Neuron (in vitro differentiated cells): ENCODE results near the gene PEX11G.

Experiments used
- H2AFZ ChIP-seq: one replicate; pipeline ENCODE4 v1.6.1; 2013; ENCODE audit warnings: low read depth, mild to moderate bottlenecking, inconsistent platforms, low read length, moderate library complexity
- H3K27me3 ChIP-seq: one replicate; pipeline ENCODE4 v1.6.1; 2013; ENCODE audit warnings: low read length; ENCODE audit not compliant: insufficient read depth
- H3K36me3 ChIP-seq: one replicate; pipeline ENCODE4 v1.6.1; 2013; ENCODE audit warnings: low read length; ENCODE audit not compliant: insufficient read depth
- H3K4me1 ChIP-seq: one replicate; pipeline ENCODE4 v1.6.1; 2013; ENCODE audit warnings: low read length; ENCODE audit not compliant: insufficient read depth
- H3K4me3 ChIP-seq: 2 replicates; pipeline ENCODE4 v1.5.1; 2013; ENCODE audit warnings: mild to moderate bottlenecking, low read length, moderate library complexity
- H3K9me3 ChIP-seq: one replicate; pipeline ENCODE4 v1.6.1; 2013; ENCODE audit warnings: low read length

PEX11G gene

DNA sequence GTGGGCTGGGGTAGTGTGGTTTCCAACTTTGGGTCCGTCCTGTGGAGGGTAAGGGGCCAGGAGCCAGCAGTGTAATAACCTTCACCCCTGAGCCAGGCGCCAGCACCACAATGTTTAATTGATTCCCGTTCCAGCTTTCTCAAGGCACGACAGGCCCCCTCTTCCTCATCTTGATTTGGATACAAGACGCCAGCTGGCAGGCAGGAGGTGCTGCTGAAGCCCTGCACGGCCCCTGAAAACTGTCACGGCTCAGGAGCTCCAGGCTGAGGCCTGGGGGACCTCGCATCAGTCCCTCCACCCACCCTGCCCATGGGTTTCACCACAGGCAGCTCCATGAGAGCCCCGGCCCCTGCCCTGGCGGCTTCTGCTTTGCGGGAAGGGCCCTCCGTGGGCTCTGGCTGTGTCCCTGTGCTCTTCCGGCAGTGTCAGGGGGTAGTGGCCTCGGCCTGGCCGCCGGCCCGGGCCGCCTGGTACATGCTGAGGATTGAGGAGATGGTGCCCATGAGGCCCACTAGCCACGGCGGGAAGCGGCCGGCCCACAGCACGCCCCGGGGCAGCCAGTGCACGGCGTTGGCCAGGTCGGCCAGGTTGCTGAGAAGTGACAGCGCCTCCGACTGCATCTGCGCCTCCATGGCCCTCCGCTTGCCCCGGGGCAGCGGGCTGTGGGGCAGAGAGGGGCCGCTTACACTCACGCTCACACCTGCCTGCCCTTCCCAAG lies 11.9 kb downstream of the PEX11G start:
- H3K36me3 ChIP-seq: peaks cover 7% of the 10 kb centered on the region
- no peak overlapping the region for H2AFZ ChIP-seq
- H3K9me3 ChIP-seq: peaks cover 3% of the 10 kb centered on the region
- H3K4me1 ChIP-seq: peaks cover 6% of the 10 kb centered on the region
- no peak overlapping the region for H3K4me3 ChIP-seq
- no peaks in the 10 kb centered on the region for H3K27me3 ChIP-seq

DNA sequence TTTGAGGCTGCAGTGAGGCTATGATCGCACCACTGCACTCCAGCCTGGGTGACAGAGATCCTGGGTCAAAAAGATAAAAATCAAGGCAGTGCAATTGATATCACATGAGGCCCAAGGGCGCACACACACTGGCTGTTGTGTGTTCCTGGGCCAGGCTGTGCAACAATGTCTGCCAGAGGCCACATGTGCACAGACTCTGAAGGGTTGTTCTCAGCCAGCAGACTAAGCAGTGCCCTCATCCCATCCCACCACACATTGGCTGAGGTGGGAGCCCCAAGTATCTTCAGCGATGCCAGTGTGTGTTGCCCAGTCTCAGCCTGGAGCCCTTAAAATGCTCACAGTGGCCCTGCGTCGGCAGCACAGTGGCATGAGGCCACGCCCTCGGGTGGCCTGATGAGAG lies 12.6 kb downstream of the PEX11G start:
- Histone ChIP-seq H3K36me3 (peaks cover 12% of the 10 kb centered on the region), H3K27me3 (no peaks in the 10 kb centered on the region), H2AFZ (no peak overlapping the region), H3K9me3 (no peaks in the 10 kb centered on the region), H3K4me3 (no peak overlapping the region), H3K4me1 (peaks cover 6% of the 10 kb centered on the region)

DNA sequence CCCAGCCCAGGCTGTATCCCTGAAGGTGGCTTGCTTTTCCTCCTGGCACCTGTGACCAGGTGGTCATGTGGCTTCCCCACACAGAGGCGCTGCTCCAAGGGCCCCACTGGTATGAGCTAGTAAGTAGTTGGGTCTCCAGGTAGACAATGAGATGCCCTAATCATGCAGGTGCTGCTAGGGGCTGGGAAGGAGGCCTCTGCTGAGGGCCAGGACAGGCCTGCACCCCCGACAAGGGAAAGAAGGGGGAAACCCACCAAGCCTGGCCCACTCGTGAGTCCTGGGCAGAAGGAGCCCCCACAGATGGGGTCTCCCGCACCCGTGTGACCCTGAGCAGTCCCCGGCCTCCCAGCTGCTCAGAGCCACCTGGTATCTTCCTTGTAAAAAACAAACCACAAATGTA lies 13.2 kb downstream of the PEX11G start:
- Histone ChIP-seq H3K4me1 (peaks cover 6% of the 10 kb centered on the region), H3K9me3 (no peaks in the 10 kb centered on the region), H3K27me3 (no peaks in the 10 kb centered on the region), H3K4me3 (no peak overlapping the region), H3K36me3 (peaks cover 18% of the 10 kb centered on the region), H2AFZ (no peak overlapping the region)

DNA sequence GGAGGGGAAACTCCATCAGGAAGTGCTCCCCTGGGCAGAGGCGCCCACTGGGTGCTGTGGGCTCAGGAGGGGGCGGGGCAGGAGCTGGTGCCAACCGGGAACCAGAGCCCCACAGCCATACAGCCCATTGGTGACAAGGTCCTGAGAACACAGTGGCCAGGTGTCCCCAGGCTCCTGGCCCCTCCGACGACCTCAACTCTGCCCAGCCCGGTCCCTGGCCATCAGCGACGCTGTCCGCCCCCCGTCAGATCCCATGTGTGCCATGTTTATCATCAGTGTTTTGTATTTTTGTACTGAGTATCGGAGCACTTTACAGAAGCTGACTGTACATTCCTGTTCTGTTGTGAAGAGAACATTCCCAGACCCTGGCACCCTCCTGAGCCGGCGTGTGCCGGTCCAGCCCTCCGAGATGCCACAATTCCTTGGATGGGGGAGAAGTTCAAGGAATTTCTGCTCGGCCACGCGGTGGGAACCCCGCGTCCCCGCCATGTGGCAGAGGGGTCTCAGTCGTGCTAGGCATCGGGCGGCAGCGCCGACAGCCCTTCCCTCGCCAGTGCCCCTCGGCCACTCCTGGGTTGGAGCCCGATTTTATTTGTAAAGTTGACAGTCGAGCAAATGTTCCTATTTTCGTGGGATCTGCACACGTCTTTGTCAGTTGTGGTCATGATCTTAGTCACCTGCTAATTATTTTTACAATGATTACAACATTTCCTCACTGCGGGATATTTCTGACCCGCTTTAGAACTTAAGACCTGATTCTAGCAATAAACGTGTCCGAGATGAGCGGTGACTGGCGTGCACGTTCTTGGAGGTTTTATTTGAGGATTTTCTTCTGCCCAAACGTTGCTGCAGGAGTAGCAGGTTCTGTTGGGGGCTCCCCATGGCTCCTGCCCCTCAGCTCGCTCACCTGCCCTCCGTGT lies 16.9 kb downstream of the PEX11G start:
- H3K27me3 ChIP-seq: no peaks in the 10 kb centered on the region

DNA sequence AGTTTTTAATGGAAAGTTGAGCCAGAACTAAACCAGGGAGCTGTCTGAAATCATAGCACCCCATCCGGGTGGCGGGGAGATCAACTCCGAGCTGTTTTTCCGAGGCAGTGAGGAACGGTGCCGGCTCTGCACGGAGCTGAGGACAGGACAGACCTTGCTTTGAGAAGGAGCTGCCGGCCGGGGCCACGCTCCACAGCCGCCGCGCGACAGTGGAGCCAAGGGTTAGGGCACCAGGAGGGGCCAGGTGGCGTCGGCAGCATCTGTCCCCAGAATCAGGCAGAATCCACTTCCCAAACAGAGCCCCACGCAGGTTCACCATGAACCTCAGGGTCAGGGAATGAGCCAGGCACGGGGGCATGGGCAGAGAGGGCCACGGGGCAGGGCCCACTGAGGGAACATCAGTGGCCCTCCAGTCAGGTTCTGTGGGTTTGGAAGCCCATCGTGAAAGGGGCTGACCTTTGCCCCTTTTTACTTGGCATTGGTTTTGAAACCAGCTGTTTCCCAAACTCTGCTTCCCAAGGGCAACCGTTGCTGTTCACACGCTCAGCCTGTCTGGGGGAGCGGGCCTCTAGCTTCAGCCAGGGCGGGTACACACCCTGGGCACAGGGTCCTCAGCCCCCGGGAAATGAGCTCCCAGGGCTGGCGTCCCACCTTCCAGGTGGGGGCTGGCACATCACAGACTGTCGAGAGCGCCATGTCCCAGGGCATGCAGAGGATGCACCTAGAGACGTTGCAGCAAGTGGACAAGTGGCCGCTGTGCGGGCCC lies 18.1 kb downstream of the PEX11G start:
- Histone ChIP-seq H2AFZ (no peak overlapping the region), H3K36me3 (peaks cover 47% of the 10 kb centered on the region), H3K4me1 (no peaks in the 10 kb centered on the region), H3K27me3 (no peaks in the 10 kb centered on the region), H3K4me3 (no peak overlapping the region), H3K9me3 (no peaks in the 10 kb centered on the region)

More for the DNA sequence above, 16.9 kb downstream of the PEX11G start:
- Histone ChIP-seq H3K36me3 (peaks cover 45% of the 10 kb centered on the region), H3K4me3 (no peak overlapping the region), H3K4me1 (no peaks in the 10 kb centered on the region), H2AFZ (no peak overlapping the region), H3K9me3 (no peaks in the 10 kb centered on the region)

DNA sequence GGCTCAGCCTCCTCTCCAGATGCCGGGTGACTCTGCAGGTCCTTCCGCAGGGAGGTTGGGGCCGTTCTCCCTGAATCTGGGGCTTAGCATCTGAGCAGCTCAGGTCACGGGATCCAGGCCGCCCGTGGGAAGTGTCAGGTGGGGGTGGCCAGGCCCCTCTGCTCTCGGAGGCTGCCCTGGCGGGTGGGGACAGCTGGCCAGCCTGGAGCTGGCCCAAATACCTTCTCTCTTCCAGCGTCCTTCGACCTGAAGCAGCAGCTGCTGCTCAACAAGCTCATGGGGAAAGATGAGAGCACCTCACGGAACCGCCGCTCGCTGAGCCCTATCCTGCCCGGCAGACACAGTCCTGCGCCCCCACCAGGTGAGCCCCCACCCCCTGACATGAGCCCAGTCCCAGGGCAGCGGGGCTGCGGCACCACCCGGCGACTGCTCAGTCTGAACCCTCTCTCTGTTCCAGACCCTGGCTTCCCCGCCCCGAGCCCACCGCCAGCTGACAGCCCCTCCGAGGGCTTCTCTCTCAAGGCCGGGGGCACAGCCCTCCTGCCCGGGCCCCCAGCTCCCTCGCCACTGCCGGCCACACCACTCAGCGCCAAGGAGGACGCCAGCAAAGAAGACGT lies 19.1 kb downstream of the PEX11G start:
- no peaks in the 10 kb centered on the region for H3K27me3 ChIP-seq
- no peaks in the 10 kb centered on the region for H3K4me1 ChIP-seq
- peaks cover 54% of the 10 kb centered on the region for H3K36me3 ChIP-seq
- no peaks in the 10 kb centered on the region for H3K9me3 ChIP-seq
- H3K4me3 ChIP-seq: no peak overlapping the region
- no peak overlapping the region for H2AFZ ChIP-seq

DNA sequence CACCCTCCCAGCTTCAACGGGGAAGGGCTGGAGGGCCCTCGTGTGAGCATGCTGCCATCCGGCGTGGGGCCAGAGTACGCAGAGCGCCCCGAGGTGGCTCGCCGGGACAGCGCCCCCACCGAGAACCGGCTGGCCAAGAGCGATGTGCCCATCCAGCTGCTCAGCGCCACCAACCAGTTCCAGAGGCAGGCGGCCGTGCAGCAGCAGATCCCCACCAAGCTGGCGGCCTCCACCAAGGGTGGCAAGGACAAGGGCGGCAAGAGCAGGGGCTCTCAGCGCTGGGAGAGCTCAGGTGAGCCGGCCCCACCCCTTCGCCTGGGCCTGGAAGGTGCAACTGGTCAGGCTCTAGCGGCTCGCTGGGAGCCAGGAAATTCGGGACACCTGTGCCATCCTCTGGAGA lies 20.0 kb downstream of the PEX11G start:
- Histone ChIP-seq H3K4me1 (no peaks in the 10 kb centered on the region), H2AFZ (no peak overlapping the region), H3K36me3 (peaks cover 60% of the 10 kb centered on the region), H3K9me3 (no peaks in the 10 kb centered on the region), H3K27me3 (no peaks in the 10 kb centered on the region), H3K4me3 (no peak overlapping the region)

DNA sequence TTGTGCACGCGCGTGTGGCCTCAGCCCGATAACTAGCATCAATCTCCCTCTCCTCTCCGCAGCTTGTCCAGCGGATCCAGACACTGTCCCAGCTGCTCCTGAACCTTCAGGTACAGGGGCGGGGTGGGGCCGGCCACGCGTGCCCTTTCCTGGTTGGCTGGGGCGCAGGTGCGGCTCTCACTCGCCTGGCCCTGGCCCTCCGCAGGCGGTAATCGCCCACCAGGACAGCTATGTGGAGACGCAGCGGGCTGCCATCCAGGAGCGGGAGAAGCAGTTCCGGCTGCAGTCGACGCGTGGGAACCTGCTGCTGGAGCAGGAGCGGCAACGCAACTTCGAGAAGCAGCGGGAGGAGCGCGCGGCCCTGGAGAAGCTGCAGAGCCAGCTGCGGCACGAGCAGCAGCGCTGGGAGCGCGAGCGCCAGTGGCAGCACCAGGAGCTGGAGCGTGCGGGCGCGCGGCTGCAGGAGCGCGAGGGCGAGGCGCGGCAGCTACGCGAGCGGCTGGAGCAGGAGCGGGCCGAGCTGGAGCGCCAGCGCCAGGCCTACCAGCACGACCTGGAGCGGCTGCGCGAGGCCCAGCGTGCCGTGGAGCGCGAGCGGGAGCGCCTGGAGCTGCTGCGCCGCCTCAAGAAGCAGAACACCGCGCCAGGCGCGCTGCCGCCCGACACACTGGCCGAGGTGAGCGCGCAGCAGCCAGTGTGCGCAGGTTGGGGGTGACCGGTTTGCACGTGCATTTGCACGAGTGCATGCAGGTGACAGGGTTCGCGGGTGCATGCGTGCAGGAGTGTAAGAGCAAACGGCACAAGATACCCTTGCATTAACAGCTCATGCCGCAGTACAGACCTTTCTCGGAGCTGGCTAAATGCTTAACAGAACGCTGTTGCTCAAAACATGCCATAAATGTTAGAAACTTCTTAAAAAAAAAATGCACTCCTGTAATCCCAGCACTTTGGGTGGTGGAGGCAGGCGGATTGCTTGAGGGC lies 21.5 kb downstream of the PEX11G start:
- Histone ChIP-seq H3K4me3 (no peak overlapping the region), H3K4me1 (no peaks in the 10 kb centered on the region), H2AFZ (no peak overlapping the region), H3K9me3 (no peaks in the 10 kb centered on the region), H3K27me3 (no peaks in the 10 kb centered on the region), H3K36me3 (peaks cover 64% of the 10 kb centered on the region)

DNA sequence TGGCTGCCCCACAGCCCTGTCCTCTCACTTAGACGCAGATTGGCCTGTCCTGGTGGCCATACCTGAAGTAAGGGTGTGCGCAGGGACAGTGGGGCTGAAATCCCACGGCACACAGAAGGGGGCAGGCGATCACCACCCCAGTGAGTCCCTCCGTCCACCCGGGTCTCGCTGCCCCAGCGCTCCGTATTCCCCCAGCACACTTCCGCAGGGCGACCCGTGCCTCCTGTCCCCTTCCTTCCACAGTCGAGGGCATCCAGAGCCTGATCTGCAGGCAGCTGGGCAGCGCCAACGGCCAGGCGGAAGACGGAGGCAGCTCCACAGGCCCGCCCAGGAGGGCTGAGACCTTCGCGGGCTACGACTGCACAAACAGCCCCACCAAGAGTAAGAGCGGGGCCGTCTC lies 25.3 kb downstream of the PEX11G start:
- peaks cover 59% of the 10 kb centered on the region for H3K36me3 ChIP-seq
- H3K9me3 ChIP-seq: no peaks in the 10 kb centered on the region
- no peaks in the 10 kb centered on the region for H3K27me3 ChIP-seq
- no peak overlapping the region for H3K4me3 ChIP-seq
- H3K4me1 ChIP-seq: no peaks in the 10 kb centered on the region
- H2AFZ ChIP-seq: no peak overlapping the region

DNA sequence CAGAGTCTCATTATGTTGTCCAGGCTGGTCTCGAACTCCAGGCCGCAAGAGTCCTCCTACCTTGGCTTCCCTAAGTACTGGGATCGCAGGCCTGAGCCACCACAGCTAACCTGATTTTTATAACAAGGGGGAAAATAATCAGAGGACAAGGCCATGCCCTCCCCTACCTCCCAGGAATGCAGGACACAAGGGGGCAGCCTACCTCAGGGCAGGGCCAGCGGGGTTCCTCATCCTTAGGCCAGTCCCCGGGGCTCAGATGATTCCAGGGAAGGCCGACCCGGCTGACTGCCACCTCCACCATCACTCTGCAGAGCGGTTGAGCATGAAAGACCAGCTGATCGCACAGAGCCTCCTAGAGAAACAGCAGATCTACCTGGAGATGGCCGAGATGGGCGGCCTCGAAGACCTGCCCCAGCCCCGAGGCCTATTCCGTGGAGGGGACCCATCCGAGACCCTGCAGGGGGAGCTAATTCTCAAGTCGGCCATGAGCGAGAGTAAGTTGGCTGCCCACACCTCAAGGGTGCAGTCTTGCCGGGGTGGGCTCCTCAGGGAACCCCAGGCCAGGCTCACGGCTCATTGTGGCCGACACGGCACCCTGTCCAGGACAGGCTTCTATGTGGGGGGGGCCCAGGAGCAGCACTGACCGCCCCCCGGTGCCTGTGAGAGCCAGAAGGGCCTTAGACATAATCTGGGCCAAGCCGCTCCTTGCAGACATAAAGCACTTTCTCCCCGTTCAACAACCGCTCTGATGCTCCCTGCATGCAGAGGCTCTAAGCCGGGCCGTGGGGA lies 26.8 kb downstream of the PEX11G start:
- peaks cover 53% of the 10 kb centered on the region for H3K36me3 ChIP-seq
- H3K4me1 ChIP-seq: no peaks in the 10 kb centered on the region
- H3K9me3 ChIP-seq: peaks cover under 1% of the 10 kb centered on the region
- no peak overlapping the region for H3K4me3 ChIP-seq
- H3K27me3 ChIP-seq: no peaks in the 10 kb centered on the region
- no peak overlapping the region for H2AFZ ChIP-seq

DNA sequence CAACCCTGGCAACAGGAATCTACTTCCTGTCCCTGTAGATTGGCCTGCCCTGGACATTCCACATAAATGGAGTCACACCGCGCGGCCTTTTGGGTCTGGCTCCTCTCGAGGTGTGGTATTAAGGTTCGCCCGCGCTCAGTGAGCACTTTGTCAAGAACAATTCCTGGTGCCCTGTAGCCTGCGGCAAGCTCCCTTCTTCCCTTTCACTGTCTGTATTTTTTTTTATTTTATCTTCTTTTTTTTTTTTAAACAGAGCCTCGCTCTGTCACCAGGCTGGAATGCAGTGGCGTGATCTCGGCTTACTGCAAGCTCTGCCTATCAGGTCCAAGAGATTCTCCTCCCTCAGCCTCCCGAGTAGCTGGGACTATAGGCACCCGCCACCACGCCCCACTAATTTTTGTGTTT lies 28.3 kb downstream of the PEX11G start:
- Histone ChIP-seq H3K36me3 (peaks cover 63% of the 10 kb centered on the region), H3K4me1 (no peaks in the 10 kb centered on the region), H2AFZ (no peak overlapping the region), H3K4me3 (no peak overlapping the region), H3K9me3 (peaks cover 10% of the 10 kb centered on the region), H3K27me3 (no peaks in the 10 kb centered on the region)
